Measurements from ENCODE around the gene PDGFB. TPM values are rescaled to one million over a fixed set of nuclear protein-coding genes. Genes with fewer than 3 reads are reported as not detected.

Gene PDGFB
- total and polyA plus RNA-seq, 2 of the 4 experiments (the other 2 are of a cell fraction), result 0.07 TPM; not detected in 1

DNA sequence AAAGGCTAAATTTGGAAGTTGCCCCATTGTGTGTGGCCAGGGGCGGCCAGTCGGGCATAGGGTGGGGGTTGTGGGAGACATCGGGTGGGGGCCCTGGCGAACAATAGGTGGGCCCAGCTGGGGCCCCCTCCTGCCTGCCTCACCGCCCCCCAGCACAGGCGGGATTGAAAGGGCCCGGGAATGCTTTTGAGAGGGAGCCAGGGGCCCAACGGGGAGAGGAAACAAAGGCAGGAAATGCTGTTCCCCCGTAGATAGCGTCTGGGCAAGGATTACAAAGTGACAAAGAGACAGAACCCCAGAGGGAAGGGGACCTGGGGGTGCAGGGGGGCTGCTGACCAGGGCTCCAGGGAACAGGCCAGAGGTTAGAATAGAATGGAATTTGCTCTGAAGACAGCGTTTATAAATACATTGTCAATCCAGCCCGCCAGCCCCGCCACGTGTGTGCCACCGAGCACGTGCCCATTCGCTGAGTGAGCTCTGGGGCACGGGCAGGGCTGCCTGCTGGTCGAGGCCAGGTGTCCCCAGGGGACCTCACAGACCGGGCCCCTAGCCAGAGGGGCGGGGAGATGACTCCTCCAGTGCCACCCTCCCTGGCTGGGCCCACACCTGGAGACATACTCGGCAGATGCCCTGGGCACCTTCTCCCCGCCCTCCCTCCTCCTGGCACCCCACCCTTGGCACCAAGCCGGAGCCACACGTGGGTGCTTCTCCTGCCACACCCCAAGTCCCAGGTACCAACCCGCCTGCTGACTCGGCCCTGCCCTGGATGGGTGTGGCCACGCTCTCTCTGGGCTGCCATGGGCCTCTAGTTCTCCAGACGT lies 9.7 kb downstream of the PDGFB start:
- H4K20me1 ChIP-seq (ENCODE audit: insufficient read depth, low read length), result no peaks in the 10 kb centered on the region
- no peak overlapping the region for H3K4me2 ChIP-seq (ENCODE audit: low read depth, low read length)
- in situ Hi-C loops (cut with MboI; ENCODE audit: low sequenced_read_pairs) (no loop called here), dilution Hi-C loops (cut with HindIII; ENCODE audit: low sequenced_read_pairs, unreplicated experiment) (no loop called here), intact Hi-C loops (cut with micrococcal nuclease) (no loop called here)
- peak overlapping the region; percentile 32 for H2AFZ ChIP-seq (replicated peaks; ENCODE audit: low read length, poor library complexity)
- no peak overlapping the region for H3K4me3 ChIP-seq (ENCODE audit: insufficient read depth, low read depth, low read length)
- TF ChIP-seq POLR2A (IDR thresholded peaks at IDR 0.05; ENCODE audit: low read depth, low read length), result no peak
- TF ChIP-seq MXI1 (IDR thresholded peaks at IDR 0.05; ENCODE audit: borderline replicate concordance, low read depth, low read length), result no peak
- TF ChIP-seq, protein P1, sequence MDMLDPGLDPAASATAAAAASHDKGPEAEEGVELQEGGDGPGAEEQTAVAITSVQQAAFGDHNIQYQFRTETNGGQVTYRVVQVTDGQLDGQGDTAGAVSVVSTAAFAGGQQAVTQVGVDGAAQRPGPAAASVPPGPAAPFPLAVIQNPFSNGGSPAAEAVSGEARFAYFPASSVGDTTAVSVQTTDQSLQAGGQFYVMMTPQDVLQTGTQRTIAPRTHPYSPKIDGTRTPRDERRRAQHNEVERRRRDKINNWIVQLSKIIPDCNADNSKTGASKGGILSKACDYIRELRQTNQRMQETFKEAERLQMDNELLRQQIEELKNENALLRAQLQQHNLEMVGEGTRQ (IDR thresholded peaks at IDR 0.05; ENCODE audit: low read depth, low read length), result no peak
- TF ChIP-seq NFE2L2 (IDR thresholded peaks at IDR 0.05; ENCODE audit: low read depth, low read length), result no peak
- TF ChIP-seq RFX5 (IDR thresholded peaks at IDR 0.05; ENCODE audit: low read depth, low read length), result no peak
- no peak for TF ChIP-seq RCOR1 (IDR thresholded peaks at IDR 0.05; ENCODE audit: insufficient replicate concordance, low read length)
- no peak for TF ChIP-seq CHD1 (IDR thresholded peaks at IDR 0.05; ENCODE audit: low read depth, low read length)
- TF ChIP-seq MAFK (IDR thresholded peaks at IDR 0.05; ENCODE audit: low read depth, low read length), result no peak
- TF ChIP-seq, protein P2, sequence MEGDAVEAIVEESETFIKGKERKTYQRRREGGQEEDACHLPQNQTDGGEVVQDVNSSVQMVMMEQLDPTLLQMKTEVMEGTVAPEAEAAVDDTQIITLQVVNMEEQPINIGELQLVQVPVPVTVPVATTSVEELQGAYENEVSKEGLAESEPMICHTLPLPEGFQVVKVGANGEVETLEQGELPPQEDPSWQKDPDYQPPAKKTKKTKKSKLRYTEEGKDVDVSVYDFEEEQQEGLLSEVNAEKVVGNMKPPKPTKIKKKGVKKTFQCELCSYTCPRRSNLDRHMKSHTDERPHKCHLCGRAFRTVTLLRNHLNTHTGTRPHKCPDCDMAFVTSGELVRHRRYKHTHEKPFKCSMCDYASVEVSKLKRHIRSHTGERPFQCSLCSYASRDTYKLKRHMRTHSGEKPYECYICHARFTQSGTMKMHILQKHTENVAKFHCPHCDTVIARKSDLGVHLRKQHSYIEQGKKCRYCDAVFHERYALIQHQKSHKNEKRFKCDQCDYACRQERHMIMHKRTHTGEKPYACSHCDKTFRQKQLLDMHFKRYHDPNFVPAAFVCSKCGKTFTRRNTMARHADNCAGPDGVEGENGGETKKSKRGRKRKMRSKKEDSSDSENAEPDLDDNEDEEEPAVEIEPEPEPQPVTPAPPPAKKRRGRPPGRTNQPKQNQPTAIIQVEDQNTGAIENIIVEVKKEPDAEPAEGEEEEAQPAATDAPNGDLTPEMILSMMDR (conservative IDR thresholded peaks at IDR 0.05; ENCODE audit: low read depth, low read length), result no peak
- TF ChIP-seq ELK1 (IDR thresholded peaks at IDR 0.05; ENCODE audit: borderline replicate concordance, low read depth, low read length), result no peak
- no peak for TF ChIP-seq RAD21 (IDR thresholded peaks at IDR 0.05; ENCODE audit: low read length)
- TF ChIP-seq MAZ (IDR thresholded peaks at IDR 0.05; ENCODE audit: borderline replicate concordance, low read depth, low read length), result no peak
- TF ChIP-seq BHLHE40 (IDR thresholded peaks at IDR 0.05; ENCODE audit: low read depth, low read length), result no peak
- no peaks in the 10 kb centered on the region for H3K9me3 ChIP-seq (ENCODE audit: control insufficient read depth, insufficient read depth, low read length)
- no peak for ATAC-seq (ENCODE audit: low read depth)
- H3K23ac ChIP-seq (ENCODE audit: low read depth, low read length), result no peak overlapping the region
- H2BK20ac ChIP-seq (ENCODE audit: low read depth, low read length), result no peak overlapping the region
- H3K27me3 ChIP-seq (ENCODE audit: control insufficient read depth, insufficient read depth, low read length), result peaks cover 1% of the 10 kb centered on the region; the same call in 1 of the 2 replicates
- no peak overlapping the region for H2BK120ac ChIP-seq (ENCODE audit: low read depth, low read length)
- no peak overlapping the region for H3K14ac ChIP-seq (replicated peaks; ENCODE audit: low read depth, low read length)
- no peak overlapping the region for H4K91ac ChIP-seq (ENCODE audit: insufficient read depth, low read depth, low read length)
- no peak overlapping the region for H4K5ac ChIP-seq (ENCODE audit: low read depth, low read length)
- peak overlapping the region; percentile 16; the same call in 1 of the 2 replicates for H2AK5ac ChIP-seq (ENCODE audit: low read depth, low read length)
- H3K9me1 ChIP-seq (ENCODE audit: insufficient read depth, low read length), result no peaks in the 10 kb centered on the region
- ChIA-PET POLR2A (ENCODE audit: unreplicated experiment) (no interaction called here), CTCF (no interaction called here)
- no peak overlapping the region for H2BK5ac ChIP-seq (ENCODE audit: low read depth, low read length, poor library complexity, severe bottlenecking)
- H3K36me3 ChIP-seq (ENCODE audit: control insufficient read depth, insufficient read depth, low read length), result no peaks in the 10 kb centered on the region
- 79% methylated on average over 11 of the region's 29 CpGs; no CpG with 5 or more reads in 1 of the 2 experiments for WGBS, 2 experiments (ENCODE audit: extremely low coverage in 2 of 2, insufficient read length in 1 of 2)
- H3K79me1 ChIP-seq (ENCODE audit: low read depth in 1 of 2, low read length in 2 of 2), result no peaks in the 10 kb centered on the region
- H3K27ac ChIP-seq (ENCODE audit: insufficient read depth, low read length), result no peak overlapping the region
- DNase-seq, result no peak
- no TSS peak for BruUV-seq (replicated peaks)
- H3K4ac ChIP-seq (ENCODE audit: low read depth, low read length), result no peak overlapping the region
- no peak overlapping the region for H4K8ac ChIP-seq (ENCODE audit: low read depth in 2 of 2, low read length in 2 of 2)
- H3K4me1 ChIP-seq (ENCODE audit: control insufficient read depth, insufficient read depth, low read length), result peaks cover 3% of the 10 kb centered on the region; the same call in 1 of the 2 replicates
- H2BK15ac ChIP-seq (ENCODE audit: low read depth, low read length), result no peak overlapping the region
- H3K9ac ChIP-seq (ENCODE audit: low read depth, low read length), result no peak overlapping the region
- no peak overlapping the region for H2AK9ac ChIP-seq (replicated peaks; ENCODE audit: low read depth, low read length, poor library complexity)
- H3K18ac ChIP-seq (ENCODE audit: low read depth, low read length), result no peak overlapping the region
- no peak overlapping the region for H3K56ac ChIP-seq (ENCODE audit: extremely low read depth, insufficient read depth, low read length)

Data from IMR-90 (cell line).